GM18511 (cell line): ENCODE data around the gene NPAS2.

Experiments
- ATAC-seq: cut with Tn5 transposase; IDR thresholded peaks from one replicate; pipeline ENCODE4 v1.9.1; 2021; ENCODE audit warnings: mild to moderate bottlenecking, moderate library complexity; ENCODE audit not compliant: unreplicated experiment

NPAS2 gene

DNA sequence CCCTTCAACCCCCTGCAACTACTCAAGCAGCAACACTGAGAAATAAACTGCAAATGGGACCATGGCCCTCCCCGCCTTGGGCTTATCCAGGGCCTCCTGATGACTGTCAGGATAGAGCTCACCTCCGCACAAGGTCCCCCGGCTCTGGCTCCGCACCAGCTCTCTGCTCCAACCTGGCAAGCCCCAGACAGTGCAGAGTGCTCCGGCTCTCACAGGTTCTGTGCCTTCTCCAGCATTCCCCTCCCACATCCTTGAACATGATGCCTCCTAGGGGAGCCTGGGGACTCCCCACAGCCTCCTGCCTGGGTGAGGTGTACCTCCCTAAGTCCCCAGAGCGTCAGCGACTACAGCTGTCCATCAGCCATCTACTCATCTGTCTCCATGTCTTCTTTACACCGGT lies 26.7 kb upstream of the NPAS2 start:
- ATAC-seq: no peak

DNA sequence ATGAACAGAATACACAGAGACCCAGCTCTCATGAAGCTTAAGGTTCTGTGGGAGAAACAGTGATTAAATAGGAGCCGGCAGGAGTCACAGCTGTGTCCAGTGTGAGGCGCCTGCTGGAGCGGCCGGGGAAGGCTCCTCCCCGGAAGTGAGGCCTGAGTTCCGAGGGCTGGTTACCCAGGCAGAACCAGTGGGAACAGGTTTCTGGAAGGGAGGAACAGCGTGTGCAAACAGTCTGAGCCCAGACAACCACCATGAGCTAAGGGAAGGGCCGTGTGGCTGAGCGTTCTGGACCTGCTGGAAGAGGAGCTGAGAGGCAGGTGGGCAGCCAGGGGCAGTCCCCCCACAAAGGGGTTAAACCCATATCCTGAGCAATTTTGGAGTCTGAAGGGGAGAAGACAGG lies 26.0 kb upstream of the NPAS2 start:
- no peak for ATAC-seq

DNA sequence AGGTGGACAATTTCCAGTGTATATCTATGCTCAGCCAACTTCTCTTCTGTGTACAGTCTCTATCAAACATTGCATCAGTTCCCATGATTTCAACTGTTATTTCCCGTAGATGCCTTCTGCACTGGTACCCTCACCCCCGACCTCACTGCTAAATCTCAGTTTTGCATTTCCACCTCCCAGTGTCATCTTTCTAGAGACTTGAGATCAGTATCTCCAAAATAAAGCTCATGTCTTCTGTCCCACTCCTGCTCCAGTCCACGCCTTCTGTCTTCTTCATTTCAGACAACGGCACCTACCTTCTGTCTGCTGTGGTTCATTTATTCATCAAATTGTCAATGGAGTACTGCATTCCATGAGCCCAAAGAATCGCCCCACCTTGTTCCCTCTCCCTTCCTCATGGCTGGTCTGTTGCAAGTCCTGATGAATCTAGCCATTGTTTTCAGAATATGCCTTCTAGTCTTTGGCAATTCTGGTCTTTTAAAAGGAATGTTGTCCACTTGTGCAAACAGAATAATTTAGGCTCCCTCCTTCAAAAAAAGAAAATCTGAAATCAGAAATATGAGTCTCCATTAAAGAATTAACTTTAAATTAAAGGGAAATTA lies 23.3 kb upstream of the NPAS2 start:
- no peak for ATAC-seq

DNA sequence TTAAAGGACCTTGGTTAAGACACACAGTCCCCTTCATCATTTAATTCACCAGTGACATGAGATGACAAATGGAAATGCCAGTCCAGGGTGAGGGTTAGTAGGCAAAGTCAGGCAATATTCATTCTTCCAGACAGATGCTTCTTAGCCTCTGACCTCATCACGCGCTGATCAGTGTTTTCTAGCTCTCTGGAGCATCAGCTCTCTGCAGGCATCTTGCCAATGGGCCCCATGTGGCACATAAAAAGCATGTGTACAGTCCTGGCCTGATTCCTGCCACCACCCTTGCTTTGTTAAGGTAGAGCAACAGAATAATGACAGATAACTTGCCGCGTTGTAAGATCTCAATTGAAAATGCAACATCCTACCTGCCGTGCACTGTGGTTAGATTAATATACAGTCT lies 20.3 kb upstream of the NPAS2 start:
- ATAC-seq: no peak

DNA sequence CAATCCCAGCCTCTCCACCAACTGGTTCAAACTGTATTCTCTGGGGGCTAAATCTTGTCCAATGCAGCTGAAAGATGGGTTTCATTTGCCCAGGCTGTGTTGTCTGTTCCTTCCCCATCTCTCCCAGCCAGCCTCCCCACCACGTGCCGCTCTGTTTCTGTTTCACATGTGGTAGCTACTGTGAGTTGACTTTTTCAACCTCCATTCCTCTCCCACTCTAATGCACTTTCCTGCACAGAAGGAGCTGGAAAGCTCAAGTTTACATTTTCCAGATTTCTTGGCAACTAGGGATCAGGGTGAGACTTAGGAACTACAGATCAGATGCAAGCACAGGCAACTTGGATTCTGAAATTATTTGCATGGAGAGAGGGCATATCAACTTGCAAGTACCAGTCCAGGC lies 19.0 kb upstream of the NPAS2 start:
- no peak for ATAC-seq

DNA sequence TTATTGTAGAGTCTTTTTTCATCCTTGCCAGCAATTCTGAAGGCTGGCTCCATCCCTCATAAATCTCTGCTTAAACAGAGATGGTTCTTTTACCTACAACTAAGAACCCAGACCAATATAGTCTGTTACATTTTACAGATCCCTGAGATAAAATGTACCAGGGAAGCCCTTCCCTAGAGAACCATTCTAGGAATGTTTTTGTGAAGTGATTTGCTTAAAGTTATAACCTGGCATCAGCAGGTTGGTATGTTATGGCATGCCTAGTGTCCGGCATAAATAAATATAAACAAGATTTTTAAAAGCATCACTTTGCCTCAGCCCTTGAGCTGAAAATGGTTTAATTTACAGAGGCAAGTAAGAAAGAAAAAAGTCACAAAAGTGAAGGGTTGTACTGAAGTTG lies 18.5 kb upstream of the NPAS2 start:
- no peak for ATAC-seq

DNA sequence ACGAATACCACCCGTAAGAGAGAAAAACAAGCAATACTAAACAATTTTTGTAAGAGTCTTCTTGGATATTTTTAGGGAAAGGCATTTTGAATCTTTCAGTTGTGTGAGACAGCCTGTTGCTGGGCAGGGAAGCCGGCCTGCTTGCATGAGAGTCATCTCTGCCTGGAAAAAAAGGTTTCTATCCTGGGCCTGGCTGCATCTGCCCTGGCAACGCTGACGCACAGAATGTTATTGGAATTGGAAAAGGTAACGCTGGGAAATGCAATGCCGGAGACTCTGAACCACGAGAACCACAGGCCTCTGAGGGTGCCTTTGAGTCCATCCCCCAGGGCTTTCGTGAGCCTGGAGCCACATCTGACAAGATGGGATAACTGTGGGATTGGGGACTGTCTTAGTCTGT lies 17.9 kb upstream of the NPAS2 start:
- ATAC-seq: no peak

DNA sequence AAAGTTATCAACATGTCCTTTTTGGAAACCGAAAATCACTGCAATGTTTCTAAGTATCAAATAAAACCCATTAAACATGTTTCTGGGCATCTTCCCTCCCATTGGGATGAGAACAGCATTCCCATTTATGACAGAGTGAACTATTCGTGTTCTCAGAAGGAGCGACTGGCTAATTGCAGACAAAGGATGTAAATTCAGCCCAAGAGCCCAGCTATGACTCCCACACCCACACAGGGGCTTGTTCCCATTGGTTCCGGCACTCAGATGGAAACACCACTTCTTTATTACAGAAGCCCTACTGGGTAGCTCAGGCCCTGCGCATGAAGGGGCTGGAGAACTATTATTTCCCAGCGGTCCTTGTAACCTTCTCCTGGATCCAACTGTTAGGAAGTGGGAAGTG lies 16.6 kb upstream of the NPAS2 start:
- no peak for ATAC-seq

DNA sequence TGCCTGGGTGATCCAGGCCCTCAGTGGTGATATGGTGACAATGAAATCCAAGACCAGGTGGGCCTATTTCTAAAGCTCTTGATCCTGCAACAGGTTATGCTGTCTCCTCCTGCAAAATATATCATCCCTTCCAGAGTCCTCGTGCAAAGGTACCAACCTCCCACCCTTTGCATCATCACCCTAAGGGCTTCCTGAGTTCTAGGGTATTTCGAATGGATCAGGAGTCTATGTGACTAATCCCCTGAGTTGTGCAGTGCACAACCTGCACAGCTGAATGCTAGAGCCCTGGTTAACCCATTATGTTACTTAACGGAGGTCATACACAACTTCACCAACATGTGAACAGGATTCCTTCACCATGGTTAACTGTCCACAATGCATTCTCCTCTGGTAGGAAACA lies 13.4 kb upstream of the NPAS2 start:
- no peak for ATAC-seq

DNA sequence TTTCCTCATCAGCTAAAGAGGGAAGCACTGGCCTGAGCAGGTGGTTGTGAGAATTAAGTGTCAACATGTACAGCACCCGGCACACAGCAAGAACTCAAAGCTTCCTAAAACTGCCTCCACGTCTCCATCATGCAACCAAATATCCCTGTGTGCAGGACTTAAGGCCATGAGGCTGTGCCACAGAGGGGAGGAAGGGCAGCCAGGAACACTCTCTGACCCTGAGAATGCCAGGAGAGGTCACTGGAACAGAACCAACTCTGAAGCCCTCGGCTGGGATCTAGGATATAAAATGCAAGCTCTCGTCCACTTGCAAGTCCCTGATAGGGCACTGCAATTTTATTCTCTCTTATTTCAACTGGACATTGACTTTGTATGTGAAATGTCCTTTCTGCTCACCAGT lies 12.2 kb upstream of the NPAS2 start:
- ATAC-seq: no peak

DNA sequence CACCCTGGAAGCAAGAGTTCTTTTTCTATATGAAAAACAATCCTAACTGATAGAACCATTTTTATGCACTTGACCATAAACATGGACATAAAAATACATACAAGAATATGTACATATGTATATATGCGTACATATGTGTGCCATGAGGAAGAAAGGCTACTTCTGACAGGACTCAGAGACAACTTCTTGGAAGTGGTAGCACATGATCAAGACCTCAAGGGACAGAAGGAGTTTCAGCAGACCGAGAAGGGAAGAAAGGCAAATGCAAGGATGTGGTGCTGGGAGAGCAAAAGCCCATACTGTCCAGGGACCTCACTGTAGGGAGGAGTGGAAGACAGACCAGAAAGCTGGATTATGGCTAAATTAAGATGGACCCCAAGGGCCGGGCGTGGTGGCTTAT lies 11.4 kb upstream of the NPAS2 start:
- no peak for ATAC-seq

DNA sequence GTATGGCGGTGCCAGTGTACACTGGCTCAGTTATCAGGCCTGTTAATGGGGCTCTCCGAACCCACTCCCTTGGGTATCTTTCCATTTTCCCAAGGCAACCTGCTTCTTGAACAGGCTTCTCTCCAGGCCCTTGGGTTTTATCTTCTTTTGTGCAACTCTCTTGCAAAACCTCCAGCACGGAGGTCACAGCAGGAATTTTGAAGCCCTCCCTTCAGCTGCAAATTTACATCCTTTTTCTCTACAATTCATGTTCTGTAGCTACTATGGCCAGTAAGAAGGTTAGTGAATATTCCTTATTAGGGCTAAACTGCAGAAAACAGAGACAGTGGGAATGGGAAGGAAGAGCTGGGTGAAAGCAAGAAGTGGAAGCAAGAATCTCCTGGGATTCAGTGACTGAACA lies 10.4 kb upstream of the NPAS2 start:
- no peak for ATAC-seq

DNA sequence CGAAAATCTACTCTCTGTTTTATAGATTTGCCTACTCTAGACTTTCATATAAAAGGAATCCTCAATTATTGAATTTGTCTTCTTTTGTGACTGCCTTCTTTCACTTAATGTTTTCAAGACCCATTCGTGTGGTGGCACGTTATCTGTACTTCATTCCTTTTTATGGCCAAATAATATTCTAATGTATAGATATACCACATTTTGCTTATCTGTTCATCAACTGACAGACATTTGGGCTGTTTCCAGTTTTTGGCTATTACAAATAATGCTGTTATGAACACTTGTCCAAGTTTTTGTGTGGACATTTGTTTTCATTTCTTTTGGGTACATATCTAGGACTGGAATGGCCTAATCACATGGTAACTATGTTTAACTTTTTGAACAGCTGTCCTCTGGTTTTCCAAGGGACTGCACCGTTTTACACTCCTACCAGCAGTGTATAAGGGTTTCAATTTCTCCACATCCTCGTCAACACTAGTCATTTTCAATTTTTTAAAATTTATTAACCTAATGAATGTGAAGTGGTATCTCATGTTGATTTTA lies 9.3 kb upstream of the NPAS2 start:
- ATAC-seq: no peak

DNA sequence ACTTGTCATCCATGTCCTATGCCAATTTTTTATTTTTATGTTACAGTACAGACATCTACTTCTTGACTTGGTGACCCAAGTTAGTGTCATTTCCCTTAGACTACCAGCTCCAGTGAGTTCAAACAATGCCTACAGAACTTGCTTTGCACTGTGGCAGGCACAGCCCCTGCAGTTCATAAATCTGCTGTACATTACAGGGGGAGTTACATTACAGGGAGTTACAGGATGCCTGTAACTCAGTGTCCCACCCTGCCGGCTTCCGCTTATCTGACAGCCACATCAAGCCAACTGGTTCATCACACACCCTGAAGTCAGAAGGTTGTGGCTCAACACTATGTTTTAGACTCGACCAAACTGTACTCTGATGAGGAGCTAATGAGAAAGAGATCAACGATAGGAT lies 7.8 kb upstream of the NPAS2 start:
- no peak for ATAC-seq

DNA sequence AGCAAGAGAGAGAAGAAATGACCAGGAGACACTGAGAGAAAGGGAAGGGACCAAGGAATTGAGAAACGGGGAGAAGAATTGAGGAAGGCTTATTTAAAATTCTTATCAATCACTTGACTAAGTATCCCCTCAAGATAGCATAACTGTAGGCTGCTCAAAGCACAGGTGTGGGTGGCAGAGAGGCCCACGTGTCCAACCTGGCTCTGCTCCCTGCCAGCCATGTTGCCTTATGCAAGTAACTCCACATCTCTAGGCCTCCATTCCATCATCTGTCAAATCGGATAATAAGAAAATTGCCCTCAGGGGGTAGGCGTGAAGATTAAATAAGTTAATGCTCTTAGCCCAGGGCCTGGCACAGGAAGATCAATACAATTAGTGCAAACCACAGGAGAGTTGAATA lies 7.4 kb upstream of the NPAS2 start:
- no peak for ATAC-seq

DNA sequence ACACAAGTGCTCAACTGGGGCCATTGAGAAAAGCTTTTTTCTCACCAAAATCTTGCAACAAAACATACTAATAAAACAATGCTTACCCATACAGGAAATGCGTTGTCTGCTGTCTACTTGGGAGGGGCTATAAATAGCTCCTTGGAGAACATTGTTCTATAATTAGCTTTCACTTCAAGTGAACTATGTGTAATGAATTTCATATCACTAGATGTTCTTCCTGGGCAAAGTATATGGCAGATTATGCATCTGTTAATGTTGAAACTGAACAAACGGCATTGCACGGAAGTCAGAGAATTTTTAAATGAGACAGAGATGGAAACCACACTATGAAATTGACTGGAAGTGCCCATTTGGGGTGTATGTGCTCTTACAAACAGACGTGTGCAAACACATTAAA lies 6.4 kb upstream of the NPAS2 start:
- no peak for ATAC-seq

DNA sequence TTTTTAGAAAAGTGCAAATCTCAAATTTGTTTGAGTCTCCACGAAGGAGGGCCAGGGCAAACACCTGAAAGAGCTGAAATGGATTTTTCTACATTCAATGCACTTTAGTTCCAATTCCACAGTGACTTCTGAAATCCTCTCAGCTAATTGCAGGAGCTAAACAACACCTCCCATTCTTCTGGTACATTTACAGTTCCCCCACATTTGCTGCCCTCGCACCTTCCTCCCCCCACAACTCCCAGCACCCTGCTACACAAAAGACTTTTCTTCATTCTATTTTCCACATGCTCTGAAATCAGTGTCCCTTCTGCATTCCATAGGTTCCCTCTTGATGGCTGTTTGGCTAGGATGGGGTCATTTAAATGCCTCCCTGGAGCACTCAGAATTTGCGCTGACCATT lies 5.9 kb upstream of the NPAS2 start:
- no peak for ATAC-seq

DNA sequence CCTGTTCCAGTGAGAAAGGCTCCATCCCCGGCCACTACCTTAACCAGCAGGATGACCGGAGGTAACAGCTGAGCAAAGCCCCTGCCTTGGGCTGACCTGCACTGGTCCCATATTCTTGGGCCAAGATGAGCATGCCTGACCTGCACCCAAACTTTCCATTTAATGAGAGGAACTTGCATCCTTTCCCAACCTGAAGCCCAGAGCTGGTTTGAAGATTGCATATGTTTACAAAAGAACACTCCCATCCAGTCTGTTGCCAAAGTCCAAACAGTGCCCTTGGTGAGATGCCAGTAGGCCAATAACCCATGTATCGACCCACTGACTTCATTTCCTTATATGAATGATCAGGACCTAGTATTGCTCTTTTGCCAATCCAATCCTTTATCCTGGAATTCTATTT lies 5.5 kb upstream of the NPAS2 start:
- no peak for ATAC-seq

DNA sequence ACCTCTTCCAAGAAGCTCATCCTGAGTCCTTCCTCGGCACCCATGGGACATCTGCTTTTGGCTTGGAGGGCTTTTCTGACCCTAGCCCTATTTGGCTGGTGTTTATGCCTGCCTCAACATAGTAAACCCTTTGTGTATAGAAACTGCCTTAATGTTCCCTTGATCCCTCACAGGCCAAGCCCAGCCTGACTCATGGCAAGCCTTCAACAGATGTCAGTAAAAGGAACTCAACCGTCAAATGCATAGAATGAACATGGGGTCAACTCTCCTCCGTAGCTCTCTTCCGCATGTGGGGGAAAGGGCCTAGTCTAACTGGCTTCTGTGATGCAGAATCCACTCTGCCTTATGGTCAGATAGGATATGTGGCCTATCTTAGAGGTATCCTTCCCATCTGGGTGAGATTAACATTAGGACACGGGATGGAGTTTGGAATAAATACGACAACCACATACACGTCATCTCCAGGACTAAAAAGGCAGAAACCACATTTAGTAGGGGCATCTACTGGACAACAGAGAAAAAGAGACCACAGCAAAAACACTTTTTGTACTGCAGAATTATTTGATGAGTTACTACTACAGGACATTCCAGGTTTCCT lies 2.5 kb upstream of the NPAS2 start:
- ATAC-seq: no peak

DNA sequence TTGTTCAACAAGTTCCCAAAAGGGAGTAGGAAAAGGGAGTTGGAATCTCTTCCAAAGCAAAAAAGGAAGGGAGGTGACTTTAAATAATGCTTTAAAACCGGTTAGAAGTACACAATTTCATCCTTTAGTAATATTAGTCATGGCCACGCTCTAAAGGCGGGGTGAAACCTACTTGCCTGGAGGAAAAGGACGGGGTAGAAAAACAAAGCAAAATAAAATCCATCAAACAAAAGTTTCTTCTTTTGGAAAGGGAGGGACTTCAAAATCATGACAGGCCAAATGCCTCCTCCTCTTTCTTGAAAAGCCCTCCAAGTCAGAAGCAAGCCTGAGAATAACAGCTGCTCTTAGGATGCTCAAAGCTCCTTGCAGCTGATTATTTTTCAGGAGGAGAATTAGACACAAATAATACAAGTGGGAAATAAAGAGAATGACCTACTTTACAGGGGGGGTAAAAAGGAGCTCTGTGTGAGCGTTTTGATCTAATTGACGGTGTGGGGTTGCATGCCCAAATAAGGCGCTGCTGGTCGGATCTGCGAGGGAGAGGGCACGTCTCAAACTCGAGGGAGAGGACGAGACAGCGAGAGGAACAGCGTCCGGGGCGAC lies 1.8 kb upstream of the NPAS2 start:
- ATAC-seq: no peak

DNA sequence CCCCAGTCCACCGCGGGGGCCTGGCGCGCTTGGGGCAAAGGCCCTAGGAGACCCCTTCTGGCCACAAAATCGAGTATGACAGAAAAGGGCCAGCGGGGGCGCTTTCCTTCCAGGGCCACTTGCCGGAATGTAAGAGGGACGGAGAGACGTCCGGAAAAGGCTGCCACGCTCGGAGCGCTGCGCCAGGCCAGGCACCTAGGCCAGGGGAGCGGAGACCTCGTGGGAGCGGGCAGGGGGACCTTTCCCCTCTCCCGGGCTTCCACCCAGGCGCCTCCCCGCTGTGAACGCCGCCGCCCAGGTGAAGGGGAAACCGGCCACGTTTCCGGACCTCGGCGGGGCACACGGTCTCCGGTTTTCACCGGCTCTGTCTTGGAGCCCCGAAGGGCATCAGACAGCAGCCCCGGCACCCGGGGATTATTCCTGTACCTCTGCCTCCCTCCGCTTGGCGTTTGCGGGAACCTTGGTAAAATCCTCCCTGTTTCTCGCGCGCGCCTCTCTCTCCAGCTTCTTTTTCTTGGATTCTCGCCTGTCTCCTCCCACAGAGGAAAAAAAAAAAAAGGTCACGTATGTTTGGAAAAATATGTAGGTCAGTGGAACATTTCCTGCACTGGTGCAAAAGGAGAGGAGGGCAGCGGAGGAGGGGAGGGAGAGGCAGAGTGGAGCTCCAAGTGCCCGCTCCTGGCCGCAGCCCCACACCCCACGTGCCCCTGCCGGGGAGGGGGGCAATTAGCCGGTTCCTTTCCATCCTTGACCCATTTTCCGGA lies 1.2 kb upstream of the NPAS2 start:
- ATAC-seq: no peak

DNA sequence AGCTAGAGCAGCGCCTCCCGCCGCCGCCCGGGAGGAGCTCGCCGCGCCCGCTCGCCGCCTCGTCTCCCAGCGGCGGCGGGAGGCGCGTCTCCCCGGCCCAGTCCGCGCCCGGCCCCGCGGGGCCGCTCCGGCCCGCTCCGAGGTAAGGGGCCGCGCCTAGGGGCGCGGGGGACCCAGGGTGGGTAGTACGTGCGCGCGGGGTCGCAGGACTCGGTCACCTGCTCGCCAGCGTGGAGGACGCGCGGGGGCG lies 259 bp downstream of the NPAS2 start:
- no peak for ATAC-seq
